UCSD-AML1 (cell line): ENCODE results near the gene CPNE1.

Experiments used
- DNase-seq: peaks from one replicate; lab custom pipeline; 2025; ENCODE audit not compliant: unreplicated experiment; lab: John Stamatoyannopoulos, UW

Gene CPNE1

GRCh38 chr20:35654415-35654814, 10.3 kb downstream of the CPNE1 start:
- no peak for DNase-seq

GRCh38 chr20:35653893-35654292, 10.8 kb downstream of the CPNE1 start:
- no peak for DNase-seq

GRCh38 chr20:35653430-35653734, 11.3 kb downstream of the CPNE1 start:
- no peak for DNase-seq

- no peak for DNase-seq
Observed at GRCh38 chr20:35652641-35653429, 11.9 kb downstream of the CPNE1 start.

- DNase-seq, result no peak
Observed at GRCh38 chr20:35651958-35652357, 12.7 kb downstream of the CPNE1 start.

GRCh38 chr20:35650632-35651031, 14.1 kb downstream of the CPNE1 start:
- no peak for DNase-seq

- no peak for DNase-seq
Observed at GRCh38 chr20:35648836-35649235, 15.9 kb downstream of the CPNE1 start.

GRCh38 chr20:35644806-35645205, 19.9 kb downstream of the CPNE1 start:
- no peak for DNase-seq

- DNase-seq, result no peak
Observed at GRCh38 chr20:35643045-35643444, 21.7 kb downstream of the CPNE1 start.

- no peak for DNase-seq
Observed at GRCh38 chr20:35641743-35642142, 23.0 kb downstream of the CPNE1 start.

GRCh38 chr20:35640724-35641123, 24.0 kb downstream of the CPNE1 start:
- no peak for DNase-seq

GRCh38 chr20:35638751-35639150, 25.9 kb downstream of the CPNE1 start:
- DNase-seq, result no peak

- DNase-seq, result no peak
Observed at GRCh38 chr20:35637276-35637675, 27.4 kb downstream of the CPNE1 start.

GRCh38 chr20:35636095-35636494, 28.6 kb downstream of the CPNE1 start:
- no peak for DNase-seq

- no peak for DNase-seq
Observed at GRCh38 chr20:35635652-35636051, 29.0 kb downstream of the CPNE1 start.

GRCh38 chr20:35632539-35633115, 32.1 kb downstream of the CPNE1 start:
- no peak for DNase-seq

- DNase-seq, result no peak
Observed at GRCh38 chr20:35630636-35631035, 34.1 kb downstream of the CPNE1 start.

GRCh38 chr20:35629427-35630145, 35.1 kb downstream of the CPNE1 start:
- no peak for DNase-seq

- no peak for DNase-seq
Observed at GRCh38 chr20:35627121-35627520, 37.6 kb downstream of the CPNE1 start.

- no peak for DNase-seq
Observed at GRCh38 chr20:35626386-35627001, 38.2 kb downstream of the CPNE1 start.

GRCh38 chr20:35625584-35626385, 38.9 kb downstream of the CPNE1 start:
- DNase-seq, result no peak
